Natural killer cell (primary cell): ENCODE results near the gene TMEM255B. TPM values are rescaled to one million over a fixed set of nuclear protein-coding genes. Genes with fewer than 3 reads are reported as not detected.
"Not testable (repeated sequence)": the region's sequence is repeated elsewhere in the genome, so short reads cannot be mapped to it uniquely, and the experiment has no call there.

ENCODE experiments used
- ATAC-seq, 3 donors: fragments of 150-1000 bp in 2 of 3; fragments of 200-7000 bp in 1 of 3; cut with Tn5 transposase; 1 replicate in 1 of 3; 2 replicates in 2 of 3; pipeline ENCODE4 v1.10.0; 2021; ENCODE audit warnings: mild to moderate bottlenecking in 2 of 3, moderate library complexity in 2 of 3
- DNase-seq, 2 donors: peaks; one replicate each; pipeline versions ENCODE4 v3.0.0 to v3.0.0-alpha.2; 2013 to 2021; ENCODE audit warnings: mixed read lengths in 1 of 2
- H3K27ac ChIP-seq: one replicate; pipeline ENCODE4 v1.5.1; 2013; ENCODE audit warnings: mild to moderate bottlenecking, low read length
- H3K27me3 ChIP-seq: one replicate; pipeline ENCODE4 v1.6.1; 2013; ENCODE audit warnings: low read length; ENCODE audit not compliant: control insufficient read depth, insufficient read depth
- H3K36me3 ChIP-seq: one replicate; pipeline ENCODE4 v1.6.1; 2013; ENCODE audit warnings: low read length; ENCODE audit not compliant: control insufficient read depth, insufficient read depth
- H3K4me1 ChIP-seq: one replicate; pipeline ENCODE4 v1.6.1; 2013; ENCODE audit warnings: low read length; ENCODE audit not compliant: control insufficient read depth, insufficient read depth
- H3K4me3 ChIP-seq: one replicate; pipeline ENCODE4 v1.5.1; 2013; ENCODE audit warnings: low read length
- H3K9me3 ChIP-seq: one replicate; pipeline ENCODE4 v1.6.1; 2013; ENCODE audit warnings: low read length; ENCODE audit not compliant: control insufficient read depth, insufficient read depth
- H3K27ac Mint-ChIP-seq, 2 donors: one replicate each; pipeline ENCODE4 v1.8.0; 2022; ENCODE audit warnings: mild to moderate bottlenecking in 2 of 2, mixed read lengths in 2 of 2, moderate library complexity in 1 of 2
- H3K27me3 Mint-ChIP-seq, 2 donors: one replicate each; pipeline ENCODE4 v1.8.0; 2022; ENCODE audit warnings: low read depth in 2 of 2, mixed read lengths in 2 of 2
- H3K36me3 Mint-ChIP-seq: one replicate; pipeline ENCODE4 v1.8.0; 2022; ENCODE audit warnings: mixed read lengths
- H3K4me1 Mint-ChIP-seq, 2 donors: one replicate each; pipeline ENCODE4 v1.8.0; 2022; ENCODE audit warnings: mixed read lengths in 2 of 2
- H3K4me3 Mint-ChIP-seq: one replicate; pipeline ENCODE4 v1.8.0; 2022; ENCODE audit warnings: mild to moderate bottlenecking, moderate library complexity, mixed read lengths
- H3K9me3 Mint-ChIP-seq, 2 donors: one replicate each; pipeline ENCODE4 v1.8.0; 2022; ENCODE audit warnings: mixed read lengths in 2 of 2
- WGBS: methylation state at CpG from one replicate; pipeline ENCODE4 v1.1.7; 2013; ENCODE audit warnings: missing lambda C conversion rate; ENCODE audit not compliant: insufficient coverage; 5-methylcytosine and 5-hydroxymethylcytosine counted together
- intact Hi-C: fragments of 100-400 bp; cut with micrococcal nuclease; formaldehyde crosslinking; loops from one replicate; pipeline ENCODE4 v1.14.2; 2022
- total RNA-seq, 4 donors: library from RNA; stranded (reverse); fragments of 120-200 nt in 1 of 4; gene quantifications; one replicate each; pipeline versions ENCODE4 v1.2.3 to v1.2.4, GENCODE V29; 2013 to 2022
- TF ChIP-seq, protein P1 (sequence below): fragments of 200-600 bp; IDR thresholded peaks from one replicate; pipeline ENCODE4 v1.8.0; 2022; ENCODE audit warnings: antibody characterized with exemption

The TMEM255B gene
- total RNA-seq, 3 donors from 2014 or later (not counting 1 experiment from before 2014, with no cell fraction given) = 0.38 to 3.0 (median 1.0) TPM

DNA sequence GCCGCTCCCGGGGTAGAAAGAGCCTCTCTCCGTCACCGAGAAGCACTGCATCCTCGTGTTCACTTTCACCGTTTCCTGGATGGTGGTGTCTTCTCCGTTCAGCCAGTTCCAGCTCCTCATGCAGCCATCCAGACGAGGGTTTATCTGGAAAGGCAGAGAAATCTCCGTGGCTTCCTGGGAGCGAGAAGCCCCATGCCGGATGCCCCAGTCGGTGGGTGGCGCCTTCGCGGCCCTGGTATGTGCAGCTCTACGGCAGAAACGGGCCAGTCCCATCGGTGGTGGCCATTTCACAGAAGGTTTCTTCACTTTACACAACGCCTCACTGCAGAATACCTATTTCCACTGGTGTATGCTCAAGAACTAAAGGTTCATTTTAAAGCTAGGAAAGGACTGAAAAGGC lies 68.0 kb downstream of the TMEM255B start:
- no peak overlapping the region for H3K27ac Mint-ChIP-seq
- H3K9me3 Mint-ChIP-seq = no peaks in the 10 kb centered on the region
- 93% methylated on average over 19 of the region's 19 CpGs for WGBS
- TF ChIP-seq, protein P1, sequence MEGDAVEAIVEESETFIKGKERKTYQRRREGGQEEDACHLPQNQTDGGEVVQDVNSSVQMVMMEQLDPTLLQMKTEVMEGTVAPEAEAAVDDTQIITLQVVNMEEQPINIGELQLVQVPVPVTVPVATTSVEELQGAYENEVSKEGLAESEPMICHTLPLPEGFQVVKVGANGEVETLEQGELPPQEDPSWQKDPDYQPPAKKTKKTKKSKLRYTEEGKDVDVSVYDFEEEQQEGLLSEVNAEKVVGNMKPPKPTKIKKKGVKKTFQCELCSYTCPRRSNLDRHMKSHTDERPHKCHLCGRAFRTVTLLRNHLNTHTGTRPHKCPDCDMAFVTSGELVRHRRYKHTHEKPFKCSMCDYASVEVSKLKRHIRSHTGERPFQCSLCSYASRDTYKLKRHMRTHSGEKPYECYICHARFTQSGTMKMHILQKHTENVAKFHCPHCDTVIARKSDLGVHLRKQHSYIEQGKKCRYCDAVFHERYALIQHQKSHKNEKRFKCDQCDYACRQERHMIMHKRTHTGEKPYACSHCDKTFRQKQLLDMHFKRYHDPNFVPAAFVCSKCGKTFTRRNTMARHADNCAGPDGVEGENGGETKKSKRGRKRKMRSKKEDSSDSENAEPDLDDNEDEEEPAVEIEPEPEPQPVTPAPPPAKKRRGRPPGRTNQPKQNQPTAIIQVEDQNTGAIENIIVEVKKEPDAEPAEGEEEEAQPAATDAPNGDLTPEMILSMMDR = no peak
- Histone ChIP-seq H3K9me3 (no peaks in the 10 kb centered on the region), H3K4me1 (no peaks in the 10 kb centered on the region), H3K4me3 (no peak overlapping the region), H3K27me3 (no peaks in the 10 kb centered on the region), H3K36me3 (no peaks in the 10 kb centered on the region), H3K27ac (no peak overlapping the region)
- intact Hi-C loops = no loop called here
- no peaks in the 10 kb centered on the region for H3K4me1 Mint-ChIP-seq
- DNase-seq = no peak
- no peak for ATAC-seq
- no peak overlapping the region for H3K4me3 Mint-ChIP-seq
- no peaks in the 10 kb centered on the region for H3K36me3 Mint-ChIP-seq
- H3K27me3 Mint-ChIP-seq = no peaks in the 10 kb centered on the region

DNA sequence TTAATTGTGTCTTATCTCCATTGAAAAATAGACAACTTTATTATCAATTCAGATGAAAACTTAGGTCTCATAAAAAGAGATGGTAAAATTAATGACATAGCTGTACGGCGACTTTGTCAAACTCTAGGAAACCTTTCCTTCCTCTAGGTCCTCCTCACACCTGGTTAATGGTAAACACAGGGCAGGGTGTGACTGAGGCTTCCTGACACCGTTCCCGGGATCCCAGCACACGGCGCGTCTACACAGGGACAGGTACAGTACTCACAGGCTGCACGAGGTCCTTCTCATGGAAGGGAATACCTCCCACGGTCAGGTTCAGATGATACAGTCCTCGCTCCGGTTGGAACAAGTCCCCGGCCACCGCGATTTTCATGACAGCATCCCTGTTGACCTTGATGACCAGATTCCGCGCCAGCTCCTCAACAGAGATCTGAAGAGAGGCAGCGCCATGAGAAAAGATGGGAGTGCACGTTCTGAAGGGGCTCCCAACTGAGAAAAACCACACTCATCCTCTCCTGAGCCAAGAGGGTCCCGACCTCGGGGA lies 69.3 kb downstream of the TMEM255B start:
- no peaks in the 10 kb centered on the region for H3K27me3 ChIP-seq

DNA sequence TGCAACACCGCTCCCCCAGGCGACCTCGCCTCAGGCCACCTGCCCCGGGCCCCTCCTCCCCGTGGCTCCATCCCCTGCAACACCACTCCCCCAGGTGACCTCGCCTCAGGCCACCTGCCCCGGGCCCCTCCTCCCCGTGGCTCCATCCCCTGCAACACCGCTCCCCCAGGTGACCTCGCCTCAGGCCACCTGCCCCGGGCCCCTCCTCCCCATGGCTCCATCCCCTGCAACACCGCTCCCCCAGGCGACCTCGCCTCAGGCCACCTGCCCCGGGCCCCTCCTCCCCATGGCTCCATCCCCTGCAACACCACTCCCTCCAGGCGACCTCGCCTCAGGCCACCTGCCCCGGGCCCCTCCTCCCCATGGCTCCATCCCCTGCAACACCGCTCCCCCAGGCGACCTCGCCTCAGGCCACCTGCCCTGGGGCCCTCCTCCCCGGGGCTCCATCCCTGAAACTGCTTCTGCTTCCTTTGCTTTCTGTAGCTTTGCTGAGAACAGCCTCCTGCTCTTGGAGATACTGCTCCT lies 71.5 kb downstream of the TMEM255B start:
- H3K9me3 Mint-ChIP-seq, H3K27me3 ChIP-seq, H3K27ac Mint-ChIP-seq, ATAC-seq, H3K27ac ChIP-seq, H3K36me3 ChIP-seq, DNase-seq, H3K4me1 ChIP-seq, H3K9me3 ChIP-seq, H3K4me3 ChIP-seq, H3K27me3 Mint-ChIP-seq, H3K4me3 Mint-ChIP-seq, intact Hi-C loops, H3K36me3 Mint-ChIP-seq, H3K4me1 Mint-ChIP-seq: not testable (repeated sequence)
- 93% methylated on average over 17 of the region's 22 CpGs for WGBS

More for the DNA sequence above, 69.3 kb downstream of the TMEM255B start:
- H3K36me3 Mint-ChIP-seq = no peaks in the 10 kb centered on the region
- no peak overlapping the region for H3K27ac ChIP-seq
- no peaks in the 10 kb centered on the region for H3K36me3 ChIP-seq
- H3K4me3 ChIP-seq = no peak overlapping the region
- no peak for DNase-seq
- no peaks in the 10 kb centered on the region for H3K27me3 Mint-ChIP-seq
- H3K9me3 ChIP-seq = no peaks in the 10 kb centered on the region
- H3K4me1 ChIP-seq = no peaks in the 10 kb centered on the region
- TF ChIP-seq, protein P1 = no peak
- no peak for ATAC-seq
- intact Hi-C loops = no loop called here
- H3K4me1 Mint-ChIP-seq = no peaks in the 10 kb centered on the region
- no peak overlapping the region for H3K4me3 Mint-ChIP-seq
- 95% methylated on average over 19 of the region's 20 CpGs for WGBS
- H3K9me3 Mint-ChIP-seq = no peaks in the 10 kb centered on the region
- H3K27ac Mint-ChIP-seq = no peak overlapping the region

DNA sequence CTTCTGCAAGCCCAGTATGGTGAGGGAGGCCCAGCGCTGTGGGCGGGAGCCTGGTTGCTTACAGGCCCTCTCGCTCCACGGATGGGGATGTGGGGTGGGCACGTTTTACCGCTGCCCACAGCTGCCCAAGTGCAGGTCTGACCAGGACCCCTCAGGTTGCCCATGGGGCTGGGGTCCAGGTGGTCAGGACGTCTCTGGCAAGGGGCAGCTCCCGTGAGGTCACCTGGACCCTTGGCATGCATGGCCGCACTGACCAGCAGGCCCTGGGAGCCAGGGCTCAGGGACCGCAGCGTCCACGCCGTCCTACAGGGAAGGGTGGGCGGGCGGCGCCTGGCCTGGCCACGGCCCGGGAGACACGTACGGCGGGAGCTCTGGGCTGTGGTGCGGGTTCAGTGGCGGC lies 72.0 kb downstream of the TMEM255B start:
- Histone ChIP-seq H3K4me1 (no peaks in the 10 kb centered on the region), H3K27me3 (no peaks in the 10 kb centered on the region), H3K36me3 (no peaks in the 10 kb centered on the region), H3K4me3 (no peak overlapping the region), H3K27ac (no peak overlapping the region), H3K9me3 (no peaks in the 10 kb centered on the region)
- Mint-ChIP-seq H3K4me1 (no peaks in the 10 kb centered on the region), H3K27me3 (no peaks in the 10 kb centered on the region), H3K9me3 (no peaks in the 10 kb centered on the region), H3K36me3 (no peaks in the 10 kb centered on the region), H3K27ac (no peak overlapping the region), H3K4me3 (no peak overlapping the region)
- TF ChIP-seq, protein P1 = no peak
- intact Hi-C loops = no loop called here
- no peak for ATAC-seq
- no peak for DNase-seq
- WGBS = 97% methylated on average over 23 of the region's 23 CpGs
